HG03432 (cell line): ENCODE results near the gene PSAP.

Experiments
- ATAC-seq: cut with Tn5 transposase; IDR thresholded peaks from one replicate; pipeline ENCODE4 v1.9.1; 2021; ENCODE audit warnings: mild to moderate bottlenecking, moderate library complexity; ENCODE audit not compliant: unreplicated experiment

The PSAP gene

DNA sequence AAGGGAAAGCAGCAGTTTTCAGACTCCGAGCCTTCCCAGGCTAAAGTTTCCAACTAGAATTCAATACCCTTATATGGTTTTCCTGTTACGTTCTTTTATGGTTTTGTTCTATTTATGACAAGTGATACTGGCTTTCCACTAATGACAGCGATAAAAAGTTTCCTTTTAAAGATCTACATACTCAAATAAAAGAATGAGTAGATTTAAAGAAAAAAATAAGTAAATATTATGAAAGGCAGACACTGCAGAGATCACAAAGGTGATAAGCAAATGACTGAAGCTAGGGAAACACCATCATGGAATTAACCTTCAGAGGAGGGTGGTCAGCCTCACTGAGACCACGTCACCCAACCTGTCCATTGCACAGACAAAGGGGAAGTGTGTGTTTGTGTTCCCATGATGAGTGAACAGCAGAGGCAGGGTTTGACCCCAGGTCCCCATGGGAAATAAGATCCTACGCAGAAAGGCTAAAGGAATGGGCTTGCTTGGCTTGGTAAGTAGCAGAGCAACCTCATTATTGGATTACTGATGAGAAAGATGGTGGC is 81.7 kb downstream of the PSAP start:
- peak; percentile 26 for ATAC-seq

DNA sequence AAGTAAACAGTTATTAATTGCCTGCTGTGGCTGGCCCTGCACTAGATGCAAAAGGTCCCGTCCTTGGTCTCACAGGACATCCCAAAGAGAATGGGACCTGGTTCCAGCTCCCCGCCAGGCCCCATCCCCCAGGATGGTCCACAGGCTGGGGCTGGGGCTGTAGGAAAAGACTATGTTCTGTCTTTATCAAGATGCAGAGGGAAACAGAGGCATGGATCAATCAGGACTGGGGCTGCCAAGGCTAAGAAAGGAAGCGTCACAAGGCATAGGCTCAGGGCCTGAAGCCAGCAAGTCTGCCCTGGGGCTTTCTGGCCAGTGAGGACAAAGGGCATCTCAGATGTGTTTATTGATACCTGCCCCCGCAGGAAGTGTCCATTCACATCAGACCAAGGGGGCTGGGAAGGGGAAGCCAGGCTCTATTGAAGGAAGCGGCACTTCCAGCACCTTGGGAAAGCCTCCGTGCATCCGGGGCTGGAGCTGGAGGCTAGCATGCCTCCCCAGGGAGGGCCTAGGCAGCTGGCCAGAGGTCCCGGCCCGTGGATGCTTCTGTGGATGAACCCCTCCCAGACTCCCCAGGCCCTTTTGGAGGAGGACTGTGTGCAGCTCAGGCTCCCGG is 83.5 kb downstream of the PSAP start:
- ATAC-seq, result no peak

DNA sequence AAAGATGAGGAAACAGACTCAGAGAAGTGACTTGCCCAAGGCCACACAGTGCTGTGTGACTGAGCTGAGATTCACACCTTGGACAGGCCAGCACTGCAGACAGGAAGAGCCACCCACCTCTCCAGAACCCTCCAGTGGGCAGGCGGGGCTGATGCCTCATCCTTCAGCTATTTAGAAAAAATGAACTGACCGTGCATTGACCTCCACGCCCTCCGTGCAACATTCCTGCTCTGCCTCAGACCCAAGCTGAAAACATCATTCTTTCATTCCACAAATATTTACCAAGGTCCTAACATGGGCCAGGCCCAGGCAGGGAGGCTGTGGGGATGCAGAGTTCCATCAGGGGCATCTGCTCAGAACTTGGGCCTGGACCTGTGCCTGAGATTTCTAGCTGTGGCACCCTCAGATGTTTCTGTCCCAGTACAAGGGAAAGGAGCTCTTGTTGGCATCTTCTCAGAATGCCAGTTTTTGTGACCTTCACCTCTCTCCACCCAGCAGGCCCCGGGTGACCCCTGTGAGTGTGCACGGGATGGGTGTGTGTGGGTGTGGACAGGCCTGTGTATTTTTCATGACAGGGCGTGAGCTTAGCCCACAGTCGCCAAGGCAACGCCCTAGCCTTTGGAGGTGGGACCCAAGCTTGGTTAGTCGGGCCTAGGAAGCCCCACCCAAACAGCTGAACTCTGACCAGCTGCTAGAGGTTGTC is 84.2 kb downstream of the PSAP start:
- no peak for ATAC-seq
